GM18526 (cell line): ENCODE measurements around the gene VWA2.

Source experiments
- POLR2A ChIP-seq: IDR thresholded peaks from 3 replicates; pipeline ENCODE4 v1.6.1; 2011; ENCODE audit not compliant: insufficient read length; ENCODE audit errors: extremely low read depth

Gene VWA2

GRCh38 chr10:114283091-114283490, 44.0 kb downstream of the VWA2 start:
- TF ChIP-seq POLR2A = no peak

- TF ChIP-seq POLR2A = no peak
These were observed 44.6 kb downstream of the VWA2 start for GRCh38 chr10:114283535-114284234.

GRCh38 chr10:114284346-114285071, 45.5 kb downstream of the VWA2 start:
- TF ChIP-seq POLR2A = no peak

- TF ChIP-seq POLR2A = no peak
These were observed 46.9 kb downstream of the VWA2 start for GRCh38 chr10:114285961-114286441.

DNA sequence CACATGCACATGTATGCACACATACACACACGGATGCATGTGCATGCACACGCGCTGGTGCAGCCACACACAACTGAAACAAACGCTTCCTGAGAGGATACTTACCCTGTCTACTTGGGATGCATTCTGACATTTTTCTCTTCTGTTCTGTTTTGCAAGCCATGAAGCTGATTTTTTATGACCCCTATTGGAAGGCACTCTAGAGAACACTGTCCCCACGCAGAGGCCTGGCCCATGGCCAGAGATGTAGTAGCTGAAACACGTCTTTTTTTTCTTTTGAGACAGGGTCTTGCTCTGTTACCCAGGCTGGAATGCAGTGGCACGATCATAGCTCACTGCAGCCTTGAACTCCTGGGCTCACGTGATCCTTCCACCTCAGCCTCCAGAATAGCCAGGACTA, 47.9 kb downstream of the VWA2 start:
- TF ChIP-seq POLR2A = no peak

DNA sequence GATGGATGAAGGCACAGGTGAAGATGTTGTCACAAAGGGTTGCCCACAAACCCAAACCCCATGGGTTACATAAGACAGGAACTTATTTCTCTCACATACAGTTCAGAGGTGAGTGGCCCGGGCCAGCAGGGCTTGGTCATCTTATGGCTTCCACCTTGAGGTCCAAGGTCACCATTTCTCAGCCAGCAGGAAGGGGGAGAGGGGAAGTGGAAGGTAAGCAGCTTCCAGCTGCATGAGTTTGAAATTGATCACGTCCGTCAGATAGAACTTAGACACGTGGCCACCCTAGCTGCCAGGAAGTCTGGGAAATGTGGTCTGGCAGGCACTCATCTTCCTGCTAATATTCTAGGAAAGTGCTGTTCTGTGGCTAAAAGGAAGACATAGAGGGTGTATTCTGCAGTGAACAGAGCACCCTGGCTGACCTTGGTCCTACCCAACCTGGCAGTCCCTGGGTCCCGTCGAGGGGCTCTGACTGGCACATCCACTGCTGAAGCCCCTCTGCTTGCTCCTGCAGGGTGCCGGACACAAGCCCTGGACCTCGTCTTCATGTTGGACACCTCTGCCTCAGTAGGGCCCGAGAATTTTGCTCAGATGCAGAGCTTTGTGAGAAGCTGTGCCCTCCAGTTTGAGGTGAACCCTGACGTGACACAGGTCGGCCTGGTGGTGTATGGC, 49.5 kb downstream of the VWA2 start:
- TF ChIP-seq POLR2A = no peak

- no peak for TF ChIP-seq POLR2A
These were observed 50.0 kb downstream of the VWA2 start for GRCh38 chr10:114289096-114289436.

GRCh38 chr10:114290038-114290437, 51.0 kb downstream of the VWA2 start:
- TF ChIP-seq POLR2A = no peak

DNA sequence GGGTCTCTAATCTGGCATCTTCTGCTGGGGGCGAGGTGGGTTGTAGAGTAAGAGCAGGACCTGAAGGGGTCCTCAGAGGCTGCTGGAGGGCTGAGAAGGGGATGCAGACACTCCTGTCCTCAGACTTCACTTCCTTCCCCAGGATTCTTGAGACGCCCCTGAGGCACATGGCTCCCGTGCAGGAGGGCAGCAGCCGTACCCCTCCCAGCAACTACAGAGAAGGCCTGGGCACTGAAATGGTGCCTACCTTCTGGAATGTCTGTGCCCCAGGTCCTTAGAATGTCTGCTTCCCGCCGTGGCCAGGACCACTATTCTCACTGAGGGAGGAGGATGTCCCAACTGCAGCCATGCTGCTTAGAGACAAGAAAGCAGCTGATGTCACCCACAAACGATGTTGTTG, 52.0 kb downstream of the VWA2 start:
- no peak for TF ChIP-seq POLR2A

- no peak for TF ChIP-seq POLR2A
These were observed 52.5 kb downstream of the VWA2 start for GRCh38 chr10:114291516-114291915.

DNA sequence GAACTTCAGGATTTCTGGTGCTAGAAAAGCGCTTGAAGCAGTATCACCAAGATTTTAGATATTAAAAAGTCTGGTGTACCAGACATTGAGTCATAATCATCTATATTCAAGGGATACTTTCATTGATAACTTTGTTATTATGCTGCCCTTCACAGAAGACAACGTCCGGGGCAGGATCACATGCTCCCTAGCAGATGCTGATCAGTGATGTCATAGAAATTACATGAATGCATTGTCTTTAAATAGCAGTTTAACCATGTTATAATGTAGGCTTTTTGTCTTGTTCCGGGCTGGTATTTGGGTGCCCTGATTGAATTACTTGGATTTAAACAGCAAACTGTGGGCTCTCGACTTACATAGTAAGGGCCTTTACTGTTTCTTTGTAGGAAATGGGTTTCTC, 54.0 kb downstream of the VWA2 start:
- TF ChIP-seq POLR2A = no peak

- TF ChIP-seq POLR2A = no peak
These were observed 55.5 kb downstream of the VWA2 start for GRCh38 chr10:114294549-114294948.

- TF ChIP-seq POLR2A = no peak
These were observed 56.3 kb downstream of the VWA2 start for GRCh38 chr10:114295393-114295792.

DNA sequence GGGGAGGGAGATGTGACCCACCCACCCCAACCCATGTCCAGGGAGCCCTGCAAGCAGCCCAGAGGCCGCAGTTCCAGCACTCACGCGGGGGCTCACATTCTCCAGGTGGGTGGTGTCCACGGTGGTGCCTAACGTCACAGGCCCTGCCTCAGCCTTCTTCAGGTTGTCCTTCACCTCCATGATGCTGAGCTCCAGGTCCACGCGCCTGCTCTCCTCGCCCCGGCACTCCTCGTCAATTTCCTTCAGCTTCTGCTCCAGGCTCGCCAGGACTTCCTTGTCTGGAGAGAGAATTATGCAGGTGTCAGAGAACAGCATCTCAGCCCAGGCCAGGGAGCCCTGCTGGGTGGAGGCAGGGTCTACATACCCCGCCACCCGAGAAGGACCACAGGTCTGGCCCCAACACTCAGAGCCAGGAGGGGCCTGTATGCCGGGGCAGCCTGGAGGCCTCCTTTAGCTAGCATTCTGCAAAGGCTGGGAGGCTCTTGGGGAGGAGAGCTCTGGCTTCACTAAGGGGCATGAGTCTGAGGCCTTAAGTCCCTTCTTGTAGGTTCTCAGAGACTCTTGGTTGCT, 58.2 kb downstream of the VWA2 start:
- no peak for TF ChIP-seq POLR2A

DNA sequence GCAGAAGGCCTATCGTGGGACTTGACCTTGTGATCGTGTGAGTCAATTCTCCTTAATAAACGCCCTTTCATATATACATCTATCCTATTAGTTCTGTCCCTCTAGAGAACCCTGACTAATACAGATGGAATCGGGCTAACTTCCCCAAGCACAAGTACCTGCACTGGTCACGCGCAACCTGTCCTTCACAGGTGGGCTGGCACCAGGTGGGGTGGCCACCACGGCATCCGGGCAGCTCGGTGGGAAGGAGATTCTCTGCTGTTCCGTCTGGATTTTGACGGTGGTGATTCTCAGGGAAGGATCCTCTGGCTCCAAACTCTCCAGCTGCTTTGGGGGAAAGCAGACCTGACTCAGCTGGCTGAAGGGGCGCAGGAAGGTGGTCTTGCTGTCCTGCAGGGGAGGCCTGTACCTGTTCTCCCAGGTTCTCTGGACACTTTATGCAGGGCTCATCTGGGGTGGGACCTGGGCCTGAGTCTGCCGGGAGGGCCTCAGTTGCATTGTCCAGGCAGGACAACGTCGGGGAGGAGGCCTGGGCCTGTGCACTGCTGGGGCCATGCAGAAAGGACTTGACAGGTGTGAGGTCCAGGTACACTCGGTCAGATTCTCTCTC, 61.1 kb downstream of the VWA2 start:
- TF ChIP-seq POLR2A = no peak
